ENCODE data around the gene RAD23A.
"Not testable (repeated sequence)": the region's sequence is repeated elsewhere in the genome, so short reads cannot be mapped to it uniquely, and the experiment has no call there.

The RAD23A gene

DNA sequence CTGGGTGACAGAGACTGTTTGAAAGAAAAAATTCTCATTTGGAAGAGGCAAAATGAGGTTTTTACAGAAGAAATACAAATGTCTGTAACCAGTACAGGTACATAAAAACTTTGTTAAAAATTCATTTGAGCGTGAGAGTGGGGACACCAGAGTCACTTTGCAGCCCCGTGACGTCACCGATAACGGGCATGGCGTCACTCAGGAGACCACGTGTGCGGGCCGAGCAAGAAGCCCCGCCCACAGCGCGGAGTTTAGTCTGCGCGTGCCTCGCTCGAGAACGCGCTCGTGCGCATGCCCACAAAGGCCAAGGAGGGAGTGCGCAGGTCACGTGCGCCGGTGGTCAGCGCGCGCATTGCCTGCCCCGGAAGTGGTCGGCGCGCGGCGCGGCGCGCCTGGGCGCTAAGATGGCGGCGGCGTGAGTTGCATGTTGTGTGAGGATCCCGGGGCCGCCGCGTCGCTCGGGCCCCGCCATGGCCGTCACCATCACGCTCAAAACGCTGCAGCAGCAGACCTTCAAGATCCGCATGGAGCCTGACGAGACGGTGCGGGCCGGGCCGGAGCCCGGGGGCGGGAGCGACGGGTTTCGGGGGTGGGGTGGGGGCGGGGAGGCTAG, at the start of gene RAD23A:
TSS of gene RAD23A (plus strand) at position 384 of the 613 bp plus-strand sequence. CDS start at position 471, 87 bp downstream.
- DNase-seq (ENCODE audit: low read depth in 2 of 2) = peak; percentile 94 to 97

- no peak for DNase-seq (ENCODE audit: low read depth in 2 of 2)
Measured at GRCh38 chr19:12896460-12896859, 49.2 kb upstream of the RAD23A start.

DNA sequence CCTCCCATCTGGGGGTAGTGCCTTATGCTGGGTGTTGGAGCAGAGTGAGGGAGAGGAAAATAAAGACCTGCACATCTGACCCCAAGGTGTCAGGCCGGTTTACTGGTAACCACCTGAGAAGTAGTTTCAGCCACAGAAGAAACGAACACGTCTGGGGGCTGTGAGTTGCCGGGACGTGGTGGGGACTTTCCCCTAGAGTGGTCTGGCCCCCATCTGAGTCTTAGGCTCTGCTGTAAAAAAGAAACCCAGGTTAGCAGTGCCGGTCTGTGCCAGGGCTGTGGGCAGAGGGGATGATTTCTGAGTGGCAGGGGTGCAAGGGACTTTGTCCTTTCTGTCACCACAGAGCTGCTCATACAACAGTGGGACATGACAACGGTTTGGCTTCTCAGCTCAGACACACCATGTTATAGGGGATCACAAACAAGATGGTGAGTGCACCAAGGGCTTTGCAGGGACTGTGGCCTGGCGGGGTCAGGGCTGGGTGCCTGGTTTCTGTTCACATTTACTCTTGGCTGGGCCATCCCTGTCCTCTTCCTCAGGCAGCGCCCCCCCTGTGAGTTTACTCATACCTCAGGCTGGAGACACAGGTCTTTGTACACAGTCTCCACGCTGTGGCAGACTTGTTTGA, 45.7 kb upstream of the RAD23A start:
- DNase-seq (ENCODE audit: low read depth in 2 of 2) = no peak

- DNase-seq (ENCODE audit: low read depth in 2 of 2) = no peak
Measured at GRCh38 chr19:12907166-12907565, 38.5 kb upstream of the RAD23A start.

GRCh38 chr19:12912571-12912970, 33.1 kb upstream of the RAD23A start:
- no peak for DNase-seq (ENCODE audit: low read depth in 2 of 2)

GRCh38 chr19:12913011-12913561, 32.6 kb upstream of the RAD23A start:
- no peak for DNase-seq (ENCODE audit: low read depth in 2 of 2)

DNA sequence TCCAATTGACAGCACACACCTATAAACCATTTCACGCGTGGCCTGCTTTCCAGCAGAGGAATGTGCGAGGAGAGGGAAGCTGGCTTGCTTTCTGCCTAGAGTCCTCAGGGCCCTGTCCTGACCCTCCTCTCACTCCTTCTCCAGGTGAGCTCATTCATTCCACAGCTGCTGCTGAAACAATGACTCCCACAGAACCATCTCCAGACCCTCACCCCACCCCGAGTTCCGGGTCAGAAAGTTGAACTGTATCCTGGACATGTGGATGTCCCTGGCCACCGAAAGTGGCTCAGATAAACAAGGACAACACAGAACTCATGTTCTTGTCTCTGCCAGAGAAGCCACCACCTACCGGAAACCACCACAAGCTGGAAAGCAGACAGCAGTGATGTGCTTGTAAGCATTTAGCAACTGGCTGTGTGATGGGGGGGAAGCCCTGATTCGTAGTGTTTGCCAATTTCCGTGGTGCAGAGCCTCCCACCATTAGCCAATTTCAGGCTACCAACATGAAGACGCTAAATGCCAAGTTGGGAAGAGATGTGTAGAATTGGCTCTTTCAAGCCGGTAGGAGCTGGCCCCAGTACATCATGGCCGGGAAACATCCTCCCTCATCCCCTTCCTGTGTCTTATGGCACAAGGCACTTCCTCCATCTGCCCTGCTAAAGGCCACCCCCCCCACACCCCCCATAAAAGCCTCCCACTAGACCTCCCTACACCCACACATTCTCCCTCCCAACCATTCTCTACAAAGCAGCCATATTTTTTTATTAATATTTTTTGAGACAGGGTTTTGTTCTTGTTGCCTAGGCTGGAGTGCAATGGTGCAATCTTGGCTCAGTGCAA, 31.6 kb upstream of the RAD23A start:
- DNase-seq (ENCODE audit: low read depth in 2 of 2) = peak in 1 of 2 donors; percentile 33

DNA sequence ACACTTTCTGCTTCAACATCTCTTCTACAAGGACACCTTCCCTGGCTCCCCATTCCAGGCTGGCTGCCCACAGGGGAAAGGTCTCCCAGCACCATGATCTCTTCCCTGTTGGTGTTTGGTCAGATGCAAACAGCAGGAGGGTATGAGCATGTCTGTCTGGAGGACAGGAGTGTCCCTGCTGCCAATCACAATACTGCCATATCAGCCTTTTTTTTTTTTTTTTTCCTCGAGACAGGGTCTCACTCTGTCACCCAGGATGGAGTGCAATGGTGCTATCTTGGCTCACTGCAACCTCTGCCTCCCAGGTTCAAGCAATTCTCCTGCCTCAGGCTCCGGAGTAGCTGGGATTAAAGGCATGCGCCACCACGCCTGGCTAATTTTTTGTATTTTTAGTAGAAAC, 29.8 kb upstream of the RAD23A start:
- not testable (repeated sequence) for DNase-seq (ENCODE audit: low read depth in 2 of 2)

DNA sequence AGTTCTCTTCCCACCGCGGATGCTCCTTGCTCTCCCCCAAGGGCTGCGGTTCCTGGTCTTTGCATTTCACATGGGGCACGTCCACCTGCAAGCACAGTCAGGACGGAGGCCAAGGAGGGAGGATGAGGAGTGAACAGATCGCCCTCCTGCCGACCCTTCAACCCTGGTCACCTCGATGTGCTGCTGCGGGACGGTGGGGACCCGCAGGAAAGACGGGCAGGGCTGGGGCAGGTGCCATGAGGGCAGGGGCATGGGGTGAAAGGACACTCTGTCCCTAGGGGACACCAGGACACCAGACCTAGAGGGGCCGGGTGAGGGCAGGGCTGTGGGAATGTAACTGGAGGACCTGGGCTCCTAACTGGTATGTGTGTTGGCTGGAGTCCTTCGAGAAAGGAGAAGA, 27.4 kb upstream of the RAD23A start:
- DNase-seq (ENCODE audit: low read depth in 2 of 2) = no peak

- no peak for DNase-seq (ENCODE audit: low read depth in 2 of 2)
Measured at GRCh38 chr19:12921047-12921446, 24.6 kb upstream of the RAD23A start.

GRCh38 chr19:12922959-12923358, 22.7 kb upstream of the RAD23A start:
- DNase-seq (ENCODE audit: low read depth in 2 of 2) = no peak

GRCh38 chr19:12924621-12925310, 20.9 kb upstream of the RAD23A start:
- no peak for DNase-seq (ENCODE audit: low read depth in 2 of 2)

- no peak for DNase-seq (ENCODE audit: low read depth in 2 of 2)
Measured at GRCh38 chr19:12930002-12930645, 15.5 kb upstream of the RAD23A start.

- DNase-seq (ENCODE audit: low read depth in 2 of 2) = no peak
Measured at GRCh38 chr19:12932392-12933286, 13.0 kb upstream of the RAD23A start.

GRCh38 chr19:12933287-12934072, 12.2 kb upstream of the RAD23A start, which contains the start of gene FARSA:
Gene FARSA (minus strand): TSS chr19:12933711. CDS start chr19:12933696, 15 bp downstream.
- DNase-seq (ENCODE audit: low read depth in 2 of 2) = peak; percentile 85 to 87

DNA sequence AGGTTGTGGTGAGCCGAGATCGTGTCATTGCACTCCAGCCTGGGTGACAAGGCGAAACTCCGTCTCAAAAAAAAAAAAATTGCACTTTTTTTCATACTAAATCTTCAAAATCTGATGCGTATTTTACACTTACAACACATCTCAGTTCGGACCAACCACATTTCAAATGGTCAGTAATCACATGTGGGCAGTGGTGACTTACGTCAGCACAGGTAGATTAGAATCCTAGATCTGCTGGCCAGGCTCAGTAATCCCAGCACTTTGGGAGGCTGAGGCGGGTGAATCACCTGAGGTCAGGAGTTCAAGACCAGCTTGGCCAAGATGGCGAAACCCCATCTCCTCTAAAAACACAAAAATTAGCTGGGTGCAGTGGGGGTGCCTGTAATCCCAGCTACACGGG, 10.6 kb upstream of the RAD23A start:
- DNase-seq (ENCODE audit: low read depth in 2 of 2) = no peak

- no peak for DNase-seq (ENCODE audit: low read depth in 2 of 2)
Measured at GRCh38 chr19:12936582-12936981, 9.1 kb upstream of the RAD23A start.

DNA sequence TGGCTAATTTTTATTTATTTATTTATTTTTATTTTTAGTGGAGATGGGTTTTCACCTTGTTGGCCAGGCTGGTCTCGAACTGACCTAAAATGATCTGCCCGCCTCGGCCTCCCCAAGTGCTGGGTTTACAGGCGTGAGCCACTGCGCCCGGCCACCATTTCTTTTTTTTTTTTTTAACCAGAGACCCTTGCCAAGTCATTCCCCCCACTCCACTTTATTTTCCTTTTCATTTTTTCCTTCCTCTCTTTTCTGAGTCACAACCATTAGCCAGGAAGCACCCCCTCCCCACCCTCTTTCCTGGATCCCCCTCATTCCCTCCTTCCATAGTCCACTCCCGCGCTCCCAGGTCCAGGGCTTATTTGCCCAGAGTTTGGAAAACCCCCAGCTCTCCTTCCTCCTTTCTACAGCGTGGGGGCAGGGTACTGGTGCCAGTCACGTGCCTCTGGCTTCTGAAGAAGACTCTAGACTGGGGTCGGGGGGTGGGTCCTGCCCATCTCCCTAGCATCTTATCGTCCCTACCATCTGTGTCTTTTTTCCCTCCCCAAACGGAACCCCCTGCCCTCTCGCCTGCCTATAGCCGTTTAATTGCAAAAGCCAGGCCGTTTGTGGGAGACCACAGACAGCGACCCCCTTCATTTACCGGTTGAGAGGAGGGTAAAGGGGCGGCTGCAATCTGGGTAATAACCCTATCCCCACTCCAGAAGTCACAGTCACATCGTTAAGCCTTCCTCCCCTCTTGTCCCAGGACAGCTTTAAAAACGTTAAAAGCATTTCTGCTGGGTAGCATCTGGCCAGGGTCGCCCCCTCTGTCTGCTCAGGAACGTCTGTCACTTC, 8.4 kb upstream of the RAD23A start:
- DNase-seq (ENCODE audit: low read depth in 2 of 2) = no peak

Data from stimulated activated CD8-positive, alpha-beta memory T cell treated with anti-CD3 and anti-CD28 coated beads, Interleukin-7, amount 100 ng/mL, for 4 hours (primary cell).